Trophoblast cell (in vitro differentiated cells and primary cell): Measurements from ENCODE around the gene EFNA5.

ENCODE experiments used
- DNase-seq, 2 donors: peaks; one replicate each; pipeline ENCODE4 v3.0.0-alpha.2; 2016
- H2AFZ ChIP-seq: 2 replicates; pipeline ENCODE4 v1.6.1; 2013; ENCODE audit warnings: low read length, moderate library complexity, mild to moderate bottlenecking; ENCODE audit not compliant: insufficient read depth, poor library complexity
- H2AK5ac ChIP-seq: 2 replicates; pipeline ENCODE4 v1.6.1; 2013; ENCODE audit warnings: mild to moderate bottlenecking, low read length
- H2BK120ac ChIP-seq: 2 replicates; pipeline ENCODE4 v1.6.1; 2013; ENCODE audit warnings: low read length, mild to moderate bottlenecking, moderate library complexity; ENCODE audit not compliant: insufficient read depth, poor library complexity
- H2BK12ac ChIP-seq: 2 replicates; pipeline ENCODE4 v1.6.1; 2013; ENCODE audit warnings: mild to moderate bottlenecking, low read length, moderate library complexity
- H2BK5ac ChIP-seq: 2 replicates; pipeline ENCODE4 v1.6.1; 2013; ENCODE audit warnings: low read length, low read depth, moderate library complexity, mild to moderate bottlenecking; ENCODE audit not compliant: poor library complexity
- H3K14ac ChIP-seq: 2 replicates; pipeline ENCODE4 v1.6.1; 2013; ENCODE audit warnings: mild to moderate bottlenecking, low read length
- H3K18ac ChIP-seq: 2 replicates; pipeline ENCODE4 v1.6.1; 2013; ENCODE audit warnings: mild to moderate bottlenecking, low read length
- H3K23ac ChIP-seq: 2 replicates; pipeline ENCODE4 v1.6.1; 2013; ENCODE audit warnings: low read length
- H3K27ac ChIP-seq: 2 replicates; pipeline ENCODE4 v1.5.1; 2013; ENCODE audit warnings: low read depth, mild to moderate bottlenecking, inconsistent platforms, low read length, moderate library complexity
- H3K27me3 ChIP-seq: 2 replicates; pipeline ENCODE4 v1.6.1; 2013; ENCODE audit warnings: inconsistent platforms, mild to moderate bottlenecking, low read length, moderate library complexity; ENCODE audit not compliant: insufficient read depth
- H3K36me3 ChIP-seq, 2 experiments: 1 replicate in 1 of 2; 2 replicates in 1 of 2; pipeline ENCODE4 v1.6.1; 2013; ENCODE audit warnings: low read length in 2 of 2, mild to moderate bottlenecking in 2 of 2, moderate library complexity in 1 of 2; ENCODE audit not compliant: insufficient read depth in 2 of 2, control insufficient read depth in 1 of 2
- H3K4ac ChIP-seq: 2 replicates; pipeline ENCODE4 v1.6.1; 2013; ENCODE audit warnings: low read depth, mild to moderate bottlenecking, low read length, moderate library complexity
- H3K4me1 ChIP-seq, 2 experiments: 1 replicate in 1 of 2; 2 replicates in 1 of 2; pipeline ENCODE4 v1.6.1; 2013; ENCODE audit warnings: low read length in 2 of 2, mild to moderate bottlenecking in 2 of 2, moderate library complexity in 1 of 2; ENCODE audit not compliant: insufficient read depth in 2 of 2, control insufficient read depth in 1 of 2
- H3K4me2 ChIP-seq: 2 replicates; pipeline ENCODE4 v1.6.1; 2013; ENCODE audit warnings: inconsistent platforms, mild to moderate bottlenecking, low read length, moderate library complexity
- H3K4me3 ChIP-seq: 2 replicates; pipeline ENCODE4 v1.5.1; 2013; ENCODE audit warnings: mild to moderate bottlenecking, low read depth, low read length, inconsistent platforms
- H3K79me1 ChIP-seq: one replicate; pipeline ENCODE4 v1.6.1; 2013; ENCODE audit warnings: low read length
- H3K79me2 ChIP-seq: 2 replicates; pipeline ENCODE4 v1.6.1; 2013; ENCODE audit warnings: low read length, mild to moderate bottlenecking; ENCODE audit not compliant: control insufficient read depth, insufficient read depth, poor library complexity
- H3K9ac ChIP-seq: 2 replicates; pipeline ENCODE4 v1.6.1; 2013; ENCODE audit warnings: mild to moderate bottlenecking, low read length
- H3K9me3 ChIP-seq: 2 replicates; pipeline ENCODE4 v1.6.1; 2013; ENCODE audit warnings: low read depth, mild to moderate bottlenecking, control low read depth, inconsistent platforms, low read length; ENCODE audit not compliant: insufficient read depth
- H4K12ac ChIP-seq: 2 replicates; pipeline ENCODE4 v1.6.1; 2013; ENCODE audit warnings: low read depth, mild to moderate bottlenecking, low read length, moderate library complexity
- H4K8ac ChIP-seq: 2 replicates; pipeline ENCODE4 v1.6.1; 2013; ENCODE audit warnings: low read depth, mild to moderate bottlenecking, low read length, moderate library complexity
- H4K91ac ChIP-seq: one replicate; pipeline ENCODE4 v1.6.1; 2013; ENCODE audit warnings: low read depth, mild to moderate bottlenecking, low read length, moderate library complexity
- WGBS: extraction: QIAGEN DNeasy Blood & Tissue Kit; methylation state at CpG from one replicate; pipeline ENCODE4 v1.1.7; 2013; ENCODE audit warnings: missing lambda C conversion rate; ENCODE audit not compliant: insufficient read length, insufficient coverage; ENCODE audit errors: extremely low coverage; 5-methylcytosine and 5-hydroxymethylcytosine counted together

Gene EFNA5

GRCh38 chr5:107398703-107399102, 272.0 kb downstream of the EFNA5 start:
- whole genome bisulfite sequencing = no CpG with 5 or more reads among the region's 3 CpGs
- Histone ChIP-seq H3K14ac (no peak overlapping the region), H2AFZ (no peak overlapping the region), H3K9me3 (no peaks in the 10 kb centered on the region), H4K12ac (no peak overlapping the region), H3K79me2 (no peaks in the 10 kb centered on the region), H3K27me3 (no peaks in the 10 kb centered on the region), H3K4ac (no peak overlapping the region), H3K9ac (no peak overlapping the region), H3K4me1 (no peaks in the 10 kb centered on the region), H3K27ac (no peak overlapping the region), H2BK12ac (no peak overlapping the region), H3K18ac (no peak overlapping the region), H2BK120ac (no peak overlapping the region), H2AK5ac (no peak overlapping the region), H4K8ac (no peak overlapping the region), H3K36me3 (peaks cover 0 to 1% of the 10 kb centered on the region in 2 experiments), H3K4me3 (no peak overlapping the region), H3K23ac (no peak overlapping the region), H2BK5ac (no peak overlapping the region), H3K4me2 (no peak overlapping the region), H4K91ac (no peak overlapping the region), H3K79me1 (no peaks in the 10 kb centered on the region)
- no peak for DNase-seq

GRCh38 chr5:107396351-107396690, 274.4 kb downstream of the EFNA5 start:
- no peak overlapping the region for H4K91ac ChIP-seq
- H3K4ac ChIP-seq = no peak overlapping the region
- no peak overlapping the region for H3K27ac ChIP-seq
- H3K36me3 ChIP-seq = peaks cover 0 to 1% of the 10 kb centered on the region in 2 experiments
- no peak overlapping the region for H4K12ac ChIP-seq
- H2AFZ ChIP-seq = no peak overlapping the region
- no peak overlapping the region for H3K14ac ChIP-seq
- H3K4me1 ChIP-seq = no peaks in the 10 kb centered on the region
- no peak overlapping the region for H3K18ac ChIP-seq
- no peak overlapping the region for H2AK5ac ChIP-seq
- no peak overlapping the region for H4K8ac ChIP-seq
- no peaks in the 10 kb centered on the region for H3K9me3 ChIP-seq
- no peaks in the 10 kb centered on the region for H3K79me2 ChIP-seq
- H2BK12ac ChIP-seq = no peak overlapping the region
- H3K79me1 ChIP-seq = no peaks in the 10 kb centered on the region
- H3K4me3 ChIP-seq = no peak overlapping the region
- no peak overlapping the region for H3K9ac ChIP-seq
- WGBS = no CpG with 5 or more reads among the region's 1 CpG
- H3K27me3 ChIP-seq = no peaks in the 10 kb centered on the region
- H2BK120ac ChIP-seq = no peak overlapping the region
- no peak overlapping the region for H3K23ac ChIP-seq
- no peak overlapping the region for H3K4me2 ChIP-seq
- no peak overlapping the region for H2BK5ac ChIP-seq
- no peak for DNase-seq

GRCh38 chr5:107395632-107396350, 274.9 kb downstream of the EFNA5 start:
- Histone ChIP-seq H4K8ac (no peak overlapping the region), H3K9ac (no peak overlapping the region), H3K4me2 (no peak overlapping the region), H3K18ac (no peak overlapping the region), H3K23ac (no peak overlapping the region), H3K9me3 (no peaks in the 10 kb centered on the region), H3K79me1 (no peaks in the 10 kb centered on the region), H2AFZ (no peak overlapping the region), H4K91ac (no peak overlapping the region), H2AK5ac (no peak overlapping the region), H3K27ac (no peak overlapping the region), H2BK12ac (no peak overlapping the region), H3K79me2 (no peaks in the 10 kb centered on the region), H3K27me3 (no peaks in the 10 kb centered on the region), H3K4ac (no peak overlapping the region), H4K12ac (no peak overlapping the region), H3K4me3 (no peak overlapping the region), H2BK5ac (no peak overlapping the region), H3K4me1 (no peaks in the 10 kb centered on the region), H2BK120ac (no peak overlapping the region), H3K36me3 (peaks cover 0 to 1% of the 10 kb centered on the region in 2 experiments), H3K14ac (no peak overlapping the region)
- no peak for DNase-seq
- no CpG with 5 or more reads among the region's 5 CpGs for WGBS

GRCh38 chr5:107393851-107394250, 276.9 kb downstream of the EFNA5 start:
- Histone ChIP-seq H2BK120ac (no peak overlapping the region), H3K27ac (no peak overlapping the region), H2AFZ (no peak overlapping the region), H2BK12ac (no peak overlapping the region), H3K4ac (no peak overlapping the region), H3K23ac (no peak overlapping the region), H2AK5ac (no peak overlapping the region), H3K27me3 (no peaks in the 10 kb centered on the region), H3K36me3 (peaks cover 0 to 1% of the 10 kb centered on the region in 2 experiments), H3K9ac (no peak overlapping the region), H3K4me3 (no peak overlapping the region), H3K18ac (no peak overlapping the region), H4K12ac (no peak overlapping the region), H3K14ac (no peak overlapping the region), H3K79me2 (no peaks in the 10 kb centered on the region), H4K8ac (no peak overlapping the region), H3K4me2 (no peak overlapping the region), H3K79me1 (peaks cover 2% of the 10 kb centered on the region), H2BK5ac (no peak overlapping the region), H3K4me1 (peaks cover 0 to 3% of the 10 kb centered on the region in 2 experiments), H4K91ac (no peak overlapping the region), H3K9me3 (no peaks in the 10 kb centered on the region)
- WGBS = no CpG with 5 or more reads among the region's 2 CpGs
- DNase-seq = no peak
